ENCODE measurements around the gene NAT8L. TPM values are rescaled to one million over a fixed set of nuclear protein-coding genes. Genes with fewer than 3 reads are reported as not detected.

Gene NAT8L
- total and polyA plus RNA-seq, 2 of the 13 experiments (the other 11 are each of a cell fraction or from before 2014, with no cell fraction given), result 2.2 to 3.3 TPM

DNA sequence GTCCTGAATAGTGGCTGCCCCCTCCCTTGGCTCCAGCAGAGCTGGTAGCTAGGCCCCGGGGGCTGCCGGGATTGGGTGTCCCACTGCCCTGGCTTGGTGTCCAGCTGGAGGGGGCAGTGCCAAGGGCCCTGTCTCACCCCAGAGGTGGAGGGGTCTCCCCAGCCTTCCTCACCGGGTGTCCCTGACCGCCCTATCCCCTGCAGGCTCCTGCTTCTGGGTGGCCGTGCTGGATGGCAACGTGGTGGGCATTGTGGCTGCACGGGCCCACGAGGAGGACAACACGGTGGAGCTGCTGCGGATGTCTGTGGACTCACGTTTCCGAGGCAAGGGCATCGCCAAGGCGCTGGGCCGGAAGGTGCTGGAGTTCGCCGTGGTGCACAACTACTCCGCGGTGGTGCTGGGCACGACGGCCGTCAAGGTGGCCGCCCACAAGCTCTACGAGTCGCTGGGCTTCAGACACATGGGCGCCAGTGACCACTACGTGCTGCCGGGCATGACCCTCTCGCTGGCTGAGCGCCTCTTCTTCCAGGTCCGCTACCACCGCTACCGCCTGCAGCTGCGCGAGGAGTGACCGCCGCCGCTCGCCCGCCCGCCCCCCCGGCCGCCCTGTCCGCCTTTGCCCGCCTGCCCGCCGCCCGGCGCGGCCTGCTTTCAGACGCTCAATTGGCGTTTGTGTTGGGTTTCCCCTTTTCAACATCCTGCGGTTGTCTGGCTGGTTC lies 4.6 kb downstream of the NAT8L start:
- POLR2A ChIA-PET, result no interaction called here
- in situ Hi-C loops (cut with HindIII; ENCODE audit: extremely low pct_ligation_motif_present, low pct_unique_long_range_greater_than_20kb), result no loop called here

DNA sequence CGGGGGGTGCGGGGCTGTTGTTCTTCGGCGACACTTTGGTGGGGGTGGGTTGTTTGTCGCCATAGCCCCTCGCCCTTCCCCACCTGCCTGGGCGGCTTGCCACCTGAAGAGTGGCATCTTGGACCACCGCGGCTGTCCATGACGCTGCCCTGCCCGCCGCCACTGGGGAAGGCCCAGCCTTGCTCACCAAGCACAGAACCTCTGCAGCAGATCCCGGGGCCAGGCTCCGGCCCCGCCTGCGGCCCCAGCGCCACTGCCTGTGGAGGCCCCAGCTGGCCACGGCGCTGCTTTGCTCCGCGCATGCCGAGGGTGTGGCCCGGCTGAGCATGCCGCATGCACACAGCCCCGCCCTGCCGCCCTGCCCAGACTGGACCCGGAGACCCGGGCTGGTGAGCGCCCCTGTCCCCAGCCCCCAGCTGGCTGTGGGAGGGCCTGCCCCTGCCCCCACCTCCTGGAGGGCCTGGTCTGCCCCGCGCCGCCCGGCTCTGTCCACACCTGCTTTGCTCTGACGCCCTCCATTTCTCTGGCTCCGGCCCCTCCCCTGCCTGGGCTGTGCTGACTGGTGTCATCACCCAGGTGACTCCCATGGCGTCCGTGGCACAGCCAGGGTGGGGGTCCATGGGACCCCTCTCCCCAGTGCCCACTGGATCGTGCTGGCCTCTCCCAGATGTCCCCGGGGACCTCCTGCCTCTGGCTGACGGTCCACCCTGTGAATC lies 5.3 kb downstream of the NAT8L start:
- H3K9me3 ChIP-seq (ENCODE audit: low read length), result no peaks in the 10 kb centered on the region
- in situ Hi-C loops (cut with HindIII; ENCODE audit: extremely low pct_ligation_motif_present, low pct_unique_long_range_greater_than_20kb), result no loop called here
- 93% methylated on average over 11 of the region's 40 CpGs for WGBS (ENCODE audit: low lambda C conversion rate)
- H2AFZ ChIP-seq (ENCODE audit: low read length), result no peak overlapping the region
- peaks cover 58% of the 10 kb centered on the region for H3K4me1 ChIP-seq (ENCODE audit: insufficient read depth, low read length)
- no peak for DNase-seq (ENCODE audit: low spot score)
- intact Hi-C loops (cut with micrococcal nuclease; ENCODE audit: unreplicated experiment), result no loop called here
- no peak overlapping the region for H3K4me2 ChIP-seq (ENCODE audit: low read depth, low read length)
- no peak overlapping the region for H3K4me3 ChIP-seq (replicated peaks in 1 of 3; ENCODE audit: insufficient read depth in 1 of 3, low read depth in 2 of 3, low read length in 3 of 3)
- ChIA-PET POLR2A (no interaction called here), CTCF (ENCODE audit: low intra/inter-chr PET ratio, low total read pairs) (no interaction called here)
- no peak overlapping the region for H3K27ac ChIP-seq (ENCODE audit: extremely low read length, insufficient read depth, low read length)
- BruUV-seq (replicated peaks), result no TSS peak
- no peaks in the 10 kb centered on the region for H3K79me2 ChIP-seq (ENCODE audit: insufficient read depth, low read length)
- ATAC-seq, result no peak
- no peaks in the 10 kb centered on the region for H3K27me3 ChIP-seq (ENCODE audit: control insufficient read depth in 1 of 2, insufficient read depth in 2 of 2, low read length in 2 of 2)
- FAIRE-seq, result no peak
- no peaks in the 10 kb centered on the region for H4K20me1 ChIP-seq (ENCODE audit: insufficient read depth, low read length)
- H3K9ac ChIP-seq (ENCODE audit: insufficient read depth, low read depth, low read length), result no peak overlapping the region
- no peaks in the 10 kb centered on the region for H3K36me3 ChIP-seq (replicated peaks in 1 of 2; ENCODE audit: control insufficient read depth in 1 of 2, insufficient read depth in 2 of 2, low read length in 2 of 2)
- 0 out of 2 replicates have a peak, but pooled peaks have one; percentile 12 for TF ChIP-seq HOXA3 (CRISPR knock-in tag; IDR thresholded peaks at IDR 0.05)
- TF ChIP-seq, protein P1, sequence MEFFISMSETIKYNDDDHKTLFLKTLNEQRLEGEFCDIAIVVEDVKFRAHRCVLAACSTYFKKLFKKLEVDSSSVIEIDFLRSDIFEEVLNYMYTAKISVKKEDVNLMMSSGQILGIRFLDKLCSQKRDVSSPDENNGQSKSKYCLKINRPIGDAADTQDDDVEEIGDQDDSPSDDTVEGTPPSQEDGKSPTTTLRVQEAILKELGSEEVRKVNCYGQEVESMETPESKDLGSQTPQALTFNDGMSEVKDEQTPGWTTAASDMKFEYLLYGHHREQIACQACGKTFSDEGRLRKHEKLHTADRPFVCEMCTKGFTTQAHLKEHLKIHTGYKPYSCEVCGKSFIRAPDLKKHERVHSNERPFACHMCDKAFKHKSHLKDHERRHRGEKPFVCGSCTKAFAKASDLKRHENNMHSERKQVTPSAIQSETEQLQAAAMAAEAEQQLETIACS (CRISPR knock-in tag; IDR thresholded peaks at IDR 0.05), result no peak
- no peak for TF ChIP-seq E2F5 (CRISPR knock-in tag; conservative IDR thresholded peaks at IDR 0.05)
- no peak for TF ChIP-seq ZNF274 (CRISPR knock-in tag; IDR thresholded peaks at IDR 0.05)
- TF ChIP-seq NCOR1 (IDR thresholded peaks at IDR 0.05; ENCODE audit: borderline replicate concordance, low read length), result no peak
- TF ChIP-seq NBN (conservative IDR thresholded peaks at IDR 0.05), result no peak
- TF ChIP-seq KMT2B (CRISPR knock-in tag; IDR thresholded peaks at IDR 0.05), result no peak
- peak; percentile 50 for TF ChIP-seq AGO2 (optimal IDR thresholded peaks at IDR 0.05; ENCODE audit: low read depth, low read length)
- no peak for TF ChIP-seq CBX2 (IDR thresholded peaks at IDR 0.05; ENCODE audit: low read depth, low read length)
- TF ChIP-seq CBX2 (CRISPR knock-in tag; IDR thresholded peaks at IDR 0.05; ENCODE audit: low read depth), result no peak

More for the DNA sequence above, 4.6 kb downstream of the NAT8L start:
- Histone ChIP-seq H3K9ac (ENCODE audit: insufficient read depth, low read depth, low read length) (no peak overlapping the region), H4K20me1 (ENCODE audit: insufficient read depth, low read length) (no peaks in the 10 kb centered on the region), H3K79me2 (ENCODE audit: insufficient read depth, low read length) (no peaks in the 10 kb centered on the region), H3K27ac (ENCODE audit: extremely low read length, insufficient read depth, low read length) (no peak overlapping the region), H3K4me1 (ENCODE audit: insufficient read depth, low read length) (peaks cover 51% of the 10 kb centered on the region), H2AFZ (ENCODE audit: low read length) (no peak overlapping the region), H3K4me2 (ENCODE audit: low read depth, low read length) (no peak overlapping the region), H3K9me3 (ENCODE audit: low read length) (no peaks in the 10 kb centered on the region), H3K36me3 (replicated peaks in 1 of 2; ENCODE audit: control insufficient read depth in 1 of 2, insufficient read depth in 2 of 2, low read length in 2 of 2) (no peaks in the 10 kb centered on the region), H3K27me3 (ENCODE audit: control insufficient read depth in 1 of 2, insufficient read depth in 2 of 2, low read length in 2 of 2) (no peaks in the 10 kb centered on the region), H3K4me3 (replicated peaks in 1 of 3; ENCODE audit: insufficient read depth in 1 of 3, low read depth in 2 of 3, low read length in 3 of 3) (no peak overlapping the region)
- no peak for FAIRE-seq
- CTCF ChIA-PET (ENCODE audit: low intra/inter-chr PET ratio, low total read pairs), result no interaction called here
- BruUV-seq (replicated peaks), result no TSS peak
- DNase-seq (ENCODE audit: low spot score), result no peak
- no peak for TF ChIP-seq ZNF614 (CRISPR knock-in tag; IDR thresholded peaks at IDR 0.05; ENCODE audit: borderline replicate concordance)
- no peak for TF ChIP-seq ZBTB3 (CRISPR knock-in tag; IDR thresholded peaks at IDR 0.05; ENCODE audit: borderline replicate concordance, low read depth)
- no peak for TF ChIP-seq NCOA2 (CRISPR knock-in tag; IDR thresholded peaks at IDR 0.05)
- TF ChIP-seq DNMT3B (CRISPR knock-in tag; conservative IDR thresholded peaks at IDR 0.05), result no peak
- no peak for TF ChIP-seq KLF13 (CRISPR knock-in tag; IDR thresholded peaks at IDR 0.05)
- no peak for TF ChIP-seq ZFAT (CRISPR knock-in tag; conservative IDR thresholded peaks at IDR 0.05)
- TF ChIP-seq ZBTB7B (CRISPR knock-in tag; IDR thresholded peaks at IDR 0.05), result no peak
- no peak for TF ChIP-seq RXRA (CRISPR knock-in tag; IDR thresholded peaks at IDR 0.05)
- no peak for TF ChIP-seq REL (CRISPR knock-in tag; conservative IDR thresholded peaks at IDR 0.05)
- TF ChIP-seq ZSCAN21 (CRISPR knock-in tag; IDR thresholded peaks at IDR 0.05; ENCODE audit: borderline replicate concordance), result no peak
- intact Hi-C loops (cut with micrococcal nuclease; ENCODE audit: unreplicated experiment), result no loop called here
- 95% methylated on average over 29 of the region's 53 CpGs for WGBS (ENCODE audit: low lambda C conversion rate)
- ATAC-seq, result no peak
